H1 (cell line): Measurements from ENCODE around the gene COL2A1. TPM values are rescaled to one million over a fixed set of nuclear protein-coding genes. Genes with fewer than 3 reads are reported as not detected.
A peak's percentile ranks its signal among the peaks of the same experiment; 100 is the strongest.

Source experiments
- CTBP2 ChIP-seq: IDR thresholded peaks from 2 replicates; pipeline ENCODE4 v1.7.0; 2011; ENCODE audit warnings: borderline replicate concordance, mild to moderate bottlenecking, moderate library complexity, mixed read lengths, low read length; ENCODE audit not compliant: insufficient read depth, insufficient read length
- CTCF ChIP-seq, 3 experiments: IDR thresholded peaks; 1 replicate in 2 of 3; 2 replicates in 1 of 3; pipeline versions ENCODE4 v1.5.1 to v1.6.1; 2011; ENCODE audit warnings: low read length in 3 of 3, mild to moderate bottlenecking in 3 of 3, inconsistent platforms in 2 of 3, low read depth in 1 of 3, moderate library complexity in 1 of 3; ENCODE audit not compliant: insufficient read depth in 1 of 3; ENCODE audit errors: control extremely low read depth in 1 of 3
- E2F6 ChIP-seq: IDR thresholded peaks from 2 replicates; pipeline ENCODE4 v1.6.1; 2012; ENCODE audit warnings: inconsistent platforms
- HDAC6 ChIP-seq: IDR thresholded peaks from one replicate; pipeline ENCODE4 v1.7.1; 2012; ENCODE audit warnings: low read depth, mild to moderate bottlenecking, inconsistent platforms, low read length, moderate library complexity
- KDM1A ChIP-seq: fragments of 200-600, 300-600 bp; sonication (generic); IDR thresholded peaks from 2 replicates; pipeline ENCODE4 v1.7.1; 2016; ENCODE audit warnings: mild to moderate bottlenecking, low read length, borderline replicate concordance
- POLR2AphosphoS5 ChIP-seq: IDR thresholded peaks from 2 replicates; pipeline ENCODE4 v1.6.1; 2011; ENCODE audit warnings: low read depth, low read length
- RAD21 ChIP-seq, 2 experiments: IDR thresholded peaks in 1 of 2; conservative IDR thresholded peaks in 1 of 2; 2 replicates each; pipeline ENCODE4 v1.6.1; 2011; ENCODE audit warnings: low read depth in 2 of 2, low read length in 2 of 2, improper control_type of control experiment in 1 of 2, inconsistent platforms in 1 of 2, mild to moderate bottlenecking in 1 of 2, moderate library complexity in 1 of 2
- RFX5 ChIP-seq: IDR thresholded peaks from 2 replicates; pipeline ENCODE4 v1.6.1; 2011; ENCODE audit warnings: low read depth, low read length, improper control_type of control experiment, borderline replicate concordance
- SIX5 ChIP-seq: IDR thresholded peaks from 2 replicates; pipeline ENCODE4 v1.6.1; 2011; ENCODE audit warnings: mild to moderate bottlenecking, low read depth, low read length
- TAF7 ChIP-seq: optimal IDR thresholded peaks from 2 replicates; pipeline ENCODE3; 2011; ENCODE audit warnings: low read depth, mild to moderate bottlenecking, inconsistent platforms, low read length, moderate library complexity, borderline replicate concordance
- TBP ChIP-seq: IDR thresholded peaks from 2 replicates; pipeline ENCODE4 v1.6.1; 2011; ENCODE audit warnings: low read depth, low read length, improper control_type of control experiment
- polyA plus RNA-seq, 7 experiments: library from polyadenylated mRNA; depleted of rRNA in 3 of 7; stranded (reverse) in 5 of 7; unstranded in 2 of 7; fragments of >200 nt in 5 of 7; fragments of 200-250 nt in 2 of 7; gene quantifications; 1 replicate in 5 of 7; 2 replicates in 1 of 7; 4 replicates in 1 of 7; pipeline versions ENCODE4 v1.2.1 to v1.2.3, GENCODE V29; 2011 to 2013; ENCODE audit warnings: missing spikeins in 2 of 7, mixed read lengths in 2 of 7
- total RNA-seq: library from RNA; stranded (reverse); fragmentation: NEBNext Ultra II Directional; extraction: Animal tissue kit (Norgen Biotek cat#: 25700); gene quantifications from 2 replicates; pipeline ENCODE4 v1.2.1, GENCODE V29; 2021

Gene COL2A1
- total and polyA plus RNA-seq, 2 of the 8 experiments (the other 6 are each of a cell fraction or from before 2014, with no cell fraction given), result 4.2 to 14.6 TPM

- TF ChIP-seq SIX5, result no peak
- no peak for TF ChIP-seq RFX5
- peak; percentile 62 for TF ChIP-seq E2F6
- 0 out of 2 replicates have a peak, but pooled peaks have one; percentile 25 for TF ChIP-seq TBP
- peak in 1 of 3 experiments; percentile 7; a peak in 1 of 4 replicates for TF ChIP-seq CTCF (IDR thresholded peaks at IDR 0.05; ENCODE audit: control extremely low read depth in 1 of 3, insufficient read depth in 1 of 3, low read depth in 1 of 3, low read length in 3 of 3)
- TF ChIP-seq RAD21 (IDR thresholded peaks at IDR 0.05 in 1 of 2, conservative IDR thresholded peaks at IDR 0.05 in 1 of 2; ENCODE audit: low read depth in 2 of 2, low read length in 2 of 2), result peak in 1 of 2 experiments; percentile 5; a peak in 1 of 4 replicates
- no peak for TF ChIP-seq CTBP2
- TF ChIP-seq HDAC6, result no peak
- TF ChIP-seq KDM1A, result no peak
- no peak for TF ChIP-seq POLR2AphosphoS5
- TF ChIP-seq TAF7, result no peak
Observed at GRCh38 chr12:48000878-48001504, 3.3 kb downstream of the COL2A1 start (continued).
